HCEC 1CT (cell line): ENCODE measurements around the gene C15orf40.
"Not testable (repeated sequence)": the region's sequence is repeated elsewhere in the genome, so short reads cannot be mapped to it uniquely, and the experiment has no call there.

Source experiments
- DNase-seq: peaks from one replicate; pipeline ENCODE4 v3.0.0-alpha.2; 2017

The C15orf40 gene

DNA sequence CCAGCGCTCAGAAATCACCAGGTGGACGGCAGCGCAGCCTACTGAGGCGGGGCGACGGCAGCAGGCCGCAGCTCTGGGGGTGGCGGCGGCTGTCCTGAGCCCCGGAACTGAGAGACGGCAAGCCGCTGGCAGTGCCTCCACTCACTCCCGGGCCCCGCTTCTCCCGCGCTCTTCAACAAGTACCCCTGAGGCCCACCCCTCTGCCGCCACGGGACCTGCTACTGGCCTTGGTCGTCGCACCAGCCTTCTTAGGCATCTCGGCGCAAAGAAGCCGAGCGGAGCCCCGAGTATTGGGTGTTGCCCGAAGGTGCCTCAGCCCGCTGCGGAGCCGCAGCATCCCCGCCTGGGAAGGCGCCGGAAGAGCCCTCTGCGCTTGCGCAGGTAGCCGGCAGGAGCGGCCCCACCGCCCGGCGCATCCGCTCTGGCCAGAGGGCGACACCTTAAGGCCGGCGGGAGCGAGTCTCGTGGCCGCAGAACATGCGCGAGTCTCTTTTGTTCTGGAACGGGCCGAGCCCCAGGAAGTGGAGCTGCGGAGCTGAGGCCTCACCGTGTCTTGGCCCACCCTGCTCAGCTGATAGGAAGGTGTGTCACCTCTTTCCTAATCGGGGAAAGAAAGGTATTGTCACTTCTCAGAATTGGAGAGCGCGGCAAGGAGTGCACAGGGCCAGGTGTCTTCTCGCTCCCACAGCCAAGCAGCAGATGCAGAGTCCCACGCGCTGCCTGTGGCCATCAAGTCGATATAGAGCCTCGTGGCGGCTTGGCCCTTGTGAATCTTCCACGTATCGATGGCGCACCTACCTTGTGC, at the start of gene C15orf40:
TSS of gene C15orf40 (minus strand) at position 369 of the 805 bp plus-strand sequence. CDS start at position 337, 32 bp downstream.
- peak; percentile 92 for DNase-seq

DNA sequence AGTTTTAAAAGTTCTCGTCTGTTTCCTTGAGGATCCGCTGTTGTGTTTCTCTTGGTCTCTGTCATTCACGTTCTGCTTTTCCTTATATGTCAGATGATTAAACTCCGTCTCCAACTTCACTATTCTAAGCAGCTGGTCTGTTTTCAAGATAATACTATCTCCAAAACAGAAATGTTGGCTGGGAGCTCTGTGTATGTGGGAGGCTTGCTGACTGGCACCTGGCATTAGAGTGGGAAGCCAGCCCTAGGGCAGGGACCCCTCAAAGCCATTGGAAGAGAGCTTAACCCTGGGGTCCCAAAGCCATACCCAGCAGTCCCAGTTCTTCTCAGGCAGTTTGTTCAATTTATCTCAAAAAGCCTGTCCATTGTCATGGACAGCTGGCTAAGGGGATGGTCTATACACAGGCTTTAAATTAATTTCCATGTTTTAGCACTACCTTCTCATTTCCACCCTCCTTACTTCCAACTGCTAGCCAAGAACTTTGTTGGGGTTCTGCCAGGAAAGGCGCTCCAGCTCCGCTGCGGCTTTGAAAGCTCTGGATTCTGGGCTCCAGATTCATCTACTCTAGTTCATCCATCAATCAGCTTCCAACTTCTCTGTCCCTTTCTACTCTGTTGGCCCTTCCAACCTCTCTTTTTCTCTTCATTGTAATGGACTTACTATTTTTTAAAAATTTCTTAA, 46.4 kb upstream of the C15orf40 start:
- no peak for DNase-seq

DNA sequence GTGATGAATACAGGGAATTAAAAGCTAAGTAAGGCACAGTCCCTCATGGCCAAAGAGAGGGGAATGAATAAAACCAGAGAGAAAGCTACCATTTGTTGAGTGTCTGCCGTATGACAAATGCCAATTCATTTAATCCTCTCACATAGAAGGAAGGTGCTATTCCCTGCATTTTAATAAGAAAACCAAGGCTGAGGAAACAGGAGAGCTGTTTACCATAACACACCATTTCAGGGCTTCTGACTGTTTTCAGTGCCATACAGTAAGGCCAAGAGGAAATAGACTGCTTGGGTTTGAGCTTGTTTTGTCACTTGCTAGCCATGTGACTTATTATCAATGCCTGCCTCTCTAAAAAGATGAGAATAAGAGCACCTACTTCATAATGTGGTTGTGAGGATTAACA, 45.6 kb upstream of the C15orf40 start:
- DNase-seq = no peak

DNA sequence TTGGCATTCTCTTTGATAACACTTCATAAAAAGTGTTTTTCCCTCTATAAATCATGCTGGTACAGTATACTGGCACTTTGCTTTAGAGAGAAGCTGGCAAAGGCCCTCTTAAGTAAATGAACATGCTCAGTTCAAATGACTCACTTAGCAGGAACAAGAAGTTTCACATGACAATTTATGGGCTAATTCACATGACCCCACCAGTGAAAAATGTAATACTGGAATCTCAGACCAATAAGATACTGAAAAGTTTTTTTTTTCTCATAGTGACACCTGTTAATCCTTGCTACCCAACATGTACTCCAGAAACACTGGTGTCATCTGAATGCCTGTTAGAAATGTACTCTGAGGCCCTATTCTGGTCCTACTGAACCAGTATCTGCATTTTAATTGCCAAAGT, 41.7 kb upstream of the C15orf40 start:
- peak; percentile 83 for DNase-seq

DNA sequence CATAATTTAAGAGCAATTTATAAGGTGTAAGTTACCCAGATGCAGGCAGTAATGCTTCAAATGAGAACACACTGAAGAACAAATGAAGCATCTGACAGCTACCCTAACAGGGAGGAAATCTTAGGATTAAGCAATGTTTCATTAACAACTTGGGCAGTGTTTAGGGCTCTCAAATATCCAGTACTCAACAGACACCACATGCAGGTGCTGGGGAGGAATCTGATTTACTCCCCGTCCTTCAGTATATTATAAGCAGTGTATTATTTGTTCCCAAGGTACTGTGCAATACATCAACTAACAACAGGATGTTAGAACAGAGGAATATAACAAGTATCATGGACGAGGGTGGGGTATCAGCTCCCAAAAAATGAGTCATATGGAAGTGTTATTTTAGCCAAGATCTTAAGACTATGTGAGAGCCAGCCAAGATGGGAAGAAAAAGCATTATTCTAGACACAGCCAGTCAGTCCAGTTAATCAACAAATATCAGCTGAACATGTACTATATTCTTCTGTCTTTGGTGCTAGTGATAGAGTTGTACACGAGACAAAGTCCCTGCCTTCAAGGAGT, 35.2 kb upstream of the C15orf40 start:
- DNase-seq = peak; percentile 78

DNA sequence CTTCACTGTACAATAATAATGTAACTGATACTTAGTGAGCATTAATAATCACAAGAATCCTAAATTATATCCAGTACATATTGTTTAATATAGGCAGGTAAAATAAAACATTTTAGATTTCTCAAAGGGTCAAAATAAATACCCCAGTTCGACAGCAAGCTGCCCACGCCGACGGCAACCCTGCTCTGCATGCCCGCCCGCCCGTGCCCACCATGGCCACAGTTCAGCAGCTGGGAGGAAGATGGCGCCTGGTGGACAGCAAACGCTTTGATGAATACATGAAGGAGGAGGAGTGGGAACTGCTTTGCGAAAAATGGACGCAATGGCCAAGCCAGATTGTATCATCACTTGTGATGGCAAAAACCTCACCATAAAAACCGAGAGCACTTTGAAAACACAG, 32.7 kb upstream of the C15orf40 start:
- DNase-seq = no peak

DNA sequence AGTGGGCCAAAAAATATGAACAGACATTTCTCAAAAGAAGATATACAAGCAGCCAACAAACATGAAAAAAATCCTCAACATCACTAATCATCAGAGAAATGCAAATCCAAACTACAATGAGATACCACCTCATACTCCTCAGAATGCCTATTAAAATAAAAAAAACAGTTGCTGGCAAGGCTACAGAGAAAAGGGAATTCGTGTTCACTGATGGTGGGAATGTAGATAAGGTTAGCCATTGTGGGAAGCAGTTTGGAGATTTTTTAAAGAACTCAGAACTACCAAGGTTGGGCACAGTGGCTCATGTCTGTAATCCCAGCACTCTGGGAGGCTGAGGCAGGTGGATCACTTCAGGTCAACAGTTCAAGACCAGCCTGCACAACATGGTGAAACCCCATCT, 27.8 kb upstream of the C15orf40 start:
- no peak for DNase-seq

DNA sequence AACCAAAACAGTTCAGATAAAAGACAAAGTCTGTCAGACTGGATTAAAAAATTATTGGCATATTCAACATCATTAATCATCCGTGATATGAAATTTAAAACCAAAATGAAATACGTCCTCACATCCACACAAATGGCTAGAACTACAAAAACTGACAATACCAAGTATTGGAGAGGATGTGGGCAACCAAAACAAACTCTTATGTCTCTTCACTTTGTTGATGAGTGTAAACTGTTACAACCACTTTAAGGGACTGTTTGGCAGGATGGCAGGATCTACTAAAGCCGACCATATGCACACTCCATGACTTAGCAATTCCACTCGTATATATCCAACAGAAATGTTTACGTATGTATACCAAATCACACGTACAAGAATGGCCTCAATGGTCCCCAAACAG, 24.8 kb upstream of the C15orf40 start:
- no peak for DNase-seq

DNA sequence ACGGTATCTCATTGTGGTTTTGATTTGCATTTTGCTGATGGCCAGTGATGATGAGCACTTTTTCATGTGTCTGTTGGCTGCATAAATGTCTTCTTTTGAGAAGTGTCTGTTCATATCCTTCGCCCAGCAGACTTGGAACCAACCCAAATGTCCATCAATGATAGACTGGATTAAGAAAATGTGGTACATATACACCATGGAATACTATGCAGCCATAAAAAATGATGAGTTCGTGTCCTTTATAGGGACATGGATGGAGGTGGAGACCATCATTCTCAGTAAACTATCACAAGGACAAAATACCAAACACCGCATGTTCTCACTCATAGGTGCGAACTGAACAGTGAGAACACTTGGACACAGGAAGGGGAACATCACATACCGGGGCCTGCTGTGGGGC, 19.8 kb upstream of the C15orf40 start:
- DNase-seq = not testable (repeated sequence)

DNA sequence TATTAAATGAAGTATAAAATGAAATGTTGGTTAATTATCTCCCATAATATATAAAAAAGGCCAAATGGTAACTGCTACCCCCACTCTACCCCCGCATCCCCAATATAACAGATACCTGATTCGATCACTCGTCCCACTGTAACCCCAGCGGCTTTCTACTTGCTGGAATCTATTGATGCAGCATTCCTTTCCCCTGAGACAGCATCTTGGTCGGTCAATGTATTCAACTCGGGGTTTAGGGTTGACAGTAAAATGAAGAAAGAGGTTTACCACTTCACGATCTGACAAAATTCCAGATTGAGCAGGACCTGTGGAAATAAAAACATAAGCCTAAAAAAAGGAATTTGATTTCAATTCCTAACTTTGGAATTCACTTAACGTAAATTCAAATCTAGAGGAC, 18.6 kb upstream of the C15orf40 start:
- DNase-seq = no peak

DNA sequence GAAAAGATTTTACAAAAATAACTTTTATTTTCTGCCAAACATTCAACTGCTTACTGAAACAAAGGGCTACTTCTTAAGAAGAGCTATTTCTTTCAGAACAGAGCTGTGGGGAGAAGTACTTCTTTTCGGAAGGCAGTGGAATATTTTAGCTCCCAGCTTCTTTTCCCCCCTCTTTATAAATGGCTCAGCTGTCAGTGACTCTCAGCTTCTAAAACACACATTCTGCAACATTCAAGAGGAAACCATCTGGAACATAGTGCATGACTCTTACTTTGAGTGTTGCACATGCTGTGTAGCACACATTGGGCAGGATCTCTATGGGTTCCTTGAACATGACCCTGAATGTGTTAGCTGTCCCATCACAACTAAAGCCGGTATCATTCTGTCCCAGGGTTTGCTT, 7.0 kb upstream of the C15orf40 start:
- DNase-seq = no peak

DNA sequence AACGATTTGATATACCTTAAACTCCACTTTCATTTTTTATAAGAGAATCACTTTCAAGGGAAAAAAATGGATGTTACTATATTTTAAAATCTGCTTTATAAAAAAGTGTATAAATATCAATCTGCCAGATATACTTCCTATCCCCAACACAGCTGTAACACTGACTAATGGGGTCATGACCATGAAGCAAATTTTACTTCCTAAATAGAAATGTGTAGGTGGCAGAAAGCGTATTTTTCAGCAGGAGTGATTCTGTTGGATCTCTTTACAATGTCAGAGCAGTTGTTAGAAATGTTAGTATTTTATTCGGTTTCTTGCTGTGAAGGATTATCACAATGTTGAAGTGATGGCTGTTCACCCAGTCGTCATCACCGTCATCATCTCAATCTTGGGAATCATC, 5.5 kb upstream of the C15orf40 start:
- DNase-seq = no peak

DNA sequence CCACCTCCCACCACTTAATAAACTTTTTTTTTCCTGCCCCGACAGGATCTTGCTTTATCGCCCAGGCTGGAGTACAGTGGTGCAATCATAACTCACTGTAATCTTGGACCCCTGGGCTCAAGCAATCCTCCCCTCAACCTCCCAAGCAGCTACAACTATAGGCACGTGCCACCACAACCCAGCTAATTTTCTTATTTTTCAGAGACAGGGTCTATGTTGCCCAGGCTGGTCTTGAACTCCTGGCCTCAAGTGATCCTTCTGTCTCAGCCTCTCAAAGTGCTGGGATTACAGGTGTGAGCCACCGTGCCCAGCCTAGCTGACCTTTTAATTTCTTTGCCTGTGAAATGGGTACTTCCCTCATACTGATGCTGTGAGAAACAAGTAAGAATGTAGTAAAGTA, 3.9 kb upstream of the C15orf40 start:
- no peak for DNase-seq

DNA sequence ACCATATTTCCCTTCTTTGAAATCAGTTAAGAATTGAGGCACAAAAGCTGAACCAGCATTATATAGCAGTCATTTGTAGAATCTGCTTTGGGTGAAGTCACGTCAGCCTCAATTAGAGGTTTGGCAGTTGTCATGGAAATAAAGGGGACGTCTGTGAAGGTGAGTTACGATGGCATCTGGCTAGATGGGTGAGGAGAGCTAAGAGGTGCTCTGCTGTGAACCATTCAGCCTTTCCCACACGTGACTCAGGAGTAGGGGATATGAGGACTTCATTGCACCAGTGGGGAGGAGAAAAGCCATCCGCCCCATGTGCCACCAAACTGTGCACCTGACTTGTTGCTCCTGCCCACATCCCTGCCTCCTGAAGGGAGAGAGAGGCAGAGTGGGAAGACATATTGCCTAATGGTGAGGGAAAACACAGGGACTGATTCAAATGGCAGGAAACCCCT, 2.8 kb upstream of the C15orf40 start:
- no peak for DNase-seq

DNA sequence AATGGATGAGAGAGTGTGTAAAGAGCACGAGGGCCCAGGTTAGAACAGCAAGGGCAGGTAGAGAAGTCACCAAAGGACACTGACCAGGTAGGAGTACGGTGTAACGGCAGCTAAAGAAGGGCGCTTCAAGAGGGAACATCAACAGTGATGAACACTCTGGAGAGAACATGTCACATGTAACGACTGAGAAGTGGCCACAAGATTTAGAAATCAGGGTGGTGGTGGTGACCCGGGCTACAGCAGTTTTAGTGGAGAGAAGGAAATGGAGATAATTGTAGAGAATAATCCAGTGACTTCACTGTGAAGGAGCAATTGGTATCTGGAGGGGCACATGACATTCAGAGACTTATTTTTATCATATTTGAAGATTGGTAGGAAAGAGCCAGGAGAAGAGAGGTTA, 1.2 kb upstream of the C15orf40 start:
- no peak for DNase-seq

DNA sequence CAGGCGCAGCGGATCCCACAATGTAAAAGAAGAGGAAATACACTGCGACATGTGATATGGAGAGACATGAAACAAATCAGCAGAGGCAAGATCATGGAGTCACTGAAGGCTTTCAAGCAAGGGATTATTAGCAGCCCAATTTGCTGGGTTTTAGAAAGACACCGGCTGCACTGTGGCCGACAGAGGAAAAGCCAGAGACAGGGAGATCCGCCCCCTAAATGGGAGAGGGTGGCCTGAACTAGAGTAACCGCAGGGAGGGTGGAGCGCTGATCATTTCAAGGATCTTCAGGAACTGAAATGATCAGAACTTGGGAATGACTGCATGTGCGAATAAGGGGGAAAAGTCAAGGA, 612 bp upstream of the C15orf40 start:
- peak; percentile 4 for DNase-seq

DNA sequence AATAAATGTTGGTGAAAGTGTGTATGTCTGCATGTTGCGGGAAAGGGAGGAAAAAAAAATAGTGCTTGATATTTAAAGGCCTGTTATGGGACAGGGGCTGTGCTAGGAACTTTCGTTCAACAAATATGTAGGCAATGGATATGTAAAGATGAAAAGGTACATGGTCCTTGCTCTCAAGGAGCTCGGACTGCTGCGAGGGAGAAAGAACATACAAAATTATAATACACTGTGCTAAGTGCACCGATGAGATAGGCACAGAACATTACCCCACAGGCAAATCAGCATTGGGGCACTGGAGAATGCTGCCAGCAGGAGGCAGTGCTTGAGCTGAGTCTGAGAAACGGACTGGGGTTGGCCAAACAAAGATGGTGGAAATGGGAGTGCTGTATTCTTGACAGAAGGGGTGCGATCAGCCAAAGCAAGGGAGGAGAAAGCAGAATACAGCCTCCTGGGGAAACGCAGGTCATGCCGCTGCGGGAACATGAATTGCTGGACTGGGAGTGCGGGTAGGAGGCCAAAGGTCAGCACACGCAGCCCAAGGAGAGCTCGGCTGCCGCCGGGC, 649 bp downstream of the C15orf40 start:
- peak; percentile 69 for DNase-seq

DNA sequence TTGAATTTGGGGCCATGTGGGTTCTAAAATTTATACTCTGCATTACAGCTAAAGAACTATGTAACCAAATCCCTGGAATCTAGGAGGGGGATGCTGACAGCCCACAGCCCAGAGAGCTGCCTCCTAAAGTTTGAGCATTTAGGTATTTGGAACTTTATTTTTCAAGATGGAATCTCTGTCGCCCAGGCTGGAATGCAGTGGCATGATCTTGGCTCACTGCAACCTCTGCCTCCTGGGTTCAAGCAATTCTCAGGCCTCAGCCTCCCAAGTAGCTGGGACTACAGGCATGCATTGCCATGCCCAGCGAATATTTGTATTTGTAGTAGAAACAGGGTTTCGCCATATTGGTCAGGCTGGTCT, 10.8 kb downstream of the C15orf40 start:
- DNase-seq = not testable (repeated sequence)

DNA sequence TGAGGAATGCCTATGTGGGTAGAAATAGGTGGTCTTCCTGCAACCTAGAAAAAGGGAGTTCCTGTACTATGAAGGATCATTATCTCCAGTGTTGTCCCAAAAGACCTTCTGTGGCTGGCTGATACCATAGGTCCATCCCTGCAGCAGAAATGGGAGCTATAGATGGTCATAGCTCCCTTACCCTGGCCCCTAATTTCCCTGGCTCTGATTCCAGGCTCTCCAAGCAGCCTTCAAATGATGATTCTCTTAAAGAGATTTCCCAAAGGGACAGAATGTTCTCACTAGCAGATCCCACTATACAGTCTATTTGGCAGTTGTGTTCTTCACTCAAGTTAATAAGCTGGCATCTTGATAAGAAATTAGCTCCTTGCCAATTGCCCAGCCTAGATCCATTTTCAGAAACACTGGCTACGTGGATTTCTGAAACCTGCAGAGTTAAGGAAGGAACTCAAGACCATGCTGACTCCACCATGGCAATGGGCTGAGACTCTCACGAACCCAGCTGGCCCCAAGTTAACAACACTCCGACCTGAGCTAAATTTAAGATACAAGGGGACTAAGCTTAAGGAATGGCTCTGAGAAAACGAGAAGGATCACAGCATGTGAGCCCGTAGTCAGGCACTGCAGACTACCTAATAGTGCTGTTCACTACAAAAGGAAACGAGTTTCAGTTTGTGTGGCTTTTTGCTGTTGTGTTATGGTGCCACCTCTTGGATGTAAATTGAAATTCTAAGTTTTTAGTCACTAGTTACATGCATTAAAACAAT, 11.4 kb downstream of the C15orf40 start:
- DNase-seq = peak; percentile 54

DNA sequence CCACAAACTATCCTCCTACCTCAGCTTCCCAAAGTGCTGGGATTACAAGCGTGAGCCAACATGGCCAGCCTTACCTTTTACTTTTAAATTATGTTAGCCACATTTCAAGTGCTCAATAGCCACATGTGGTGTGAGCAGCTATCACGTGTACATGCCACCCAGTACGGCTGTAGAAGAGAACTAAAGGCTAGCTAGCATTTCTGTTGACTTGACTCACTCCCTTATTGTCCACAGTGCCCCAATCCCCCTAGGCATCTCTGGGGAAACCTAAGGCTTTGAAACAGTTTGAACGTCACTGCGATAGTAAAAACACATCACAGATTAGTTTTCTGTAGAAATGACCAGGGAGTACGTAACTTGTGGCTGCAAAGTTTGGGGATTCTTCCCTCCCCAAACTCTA, 12.0 kb downstream of the C15orf40 start:
- DNase-seq = no peak

DNA sequence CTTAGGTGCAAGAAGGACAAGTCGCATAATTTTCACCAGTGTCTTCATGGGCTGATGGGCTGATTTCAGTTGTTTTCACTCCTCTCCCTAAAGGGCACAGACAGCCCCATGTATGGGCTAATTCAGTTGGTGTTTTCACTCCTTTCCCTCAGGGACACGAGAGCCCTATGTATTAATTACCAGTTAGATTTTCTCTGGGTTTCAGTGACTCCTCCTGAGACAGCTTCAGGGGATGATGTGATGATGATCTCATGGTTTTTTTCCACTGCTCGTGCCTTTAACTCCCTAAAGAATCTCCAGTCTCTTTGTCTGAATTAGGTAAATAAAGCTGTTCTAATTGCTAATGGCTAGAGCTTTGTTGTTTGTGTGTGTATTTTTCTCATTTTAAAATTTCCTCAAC, 15.5 kb downstream of the C15orf40 start:
- DNase-seq = no peak

DNA sequence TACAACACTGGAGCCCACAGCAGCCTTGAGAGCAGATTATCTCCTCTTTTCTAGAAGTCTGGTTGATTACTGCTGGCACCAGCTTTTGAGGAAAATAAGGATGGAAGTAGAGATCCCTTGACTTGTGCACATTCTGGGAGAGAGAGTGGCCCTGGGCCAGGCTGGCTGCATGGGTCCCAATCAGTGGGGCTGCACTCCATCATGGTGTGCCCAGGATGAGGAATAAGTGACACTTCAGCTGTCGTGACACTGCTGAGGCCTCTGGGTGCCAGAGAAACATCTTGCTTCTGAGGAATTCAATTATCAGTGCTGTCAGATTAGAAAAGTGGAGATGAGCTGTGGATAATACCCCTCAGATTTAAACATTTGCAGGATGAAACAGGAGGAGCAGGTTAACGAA, 16.4 kb downstream of the C15orf40 start:
- no peak for DNase-seq

DNA sequence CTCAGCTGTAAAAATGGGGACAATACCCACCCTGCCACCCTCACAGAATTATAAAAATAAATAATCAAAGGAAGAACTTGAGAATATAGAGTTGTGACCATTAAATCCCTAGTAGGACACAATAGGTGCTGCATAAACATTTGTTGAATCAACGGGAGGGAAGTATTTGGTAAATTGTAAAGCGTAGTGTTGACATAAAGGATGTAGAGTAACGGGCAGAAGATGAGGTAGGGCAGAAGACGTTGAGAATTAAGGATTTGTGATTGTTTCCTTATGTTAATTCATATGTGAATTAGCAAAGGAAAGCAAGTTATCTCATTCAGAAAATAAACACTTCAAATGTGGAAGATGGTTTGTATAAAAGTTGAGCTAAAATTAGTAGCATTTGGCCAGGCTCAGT, 18.3 kb downstream of the C15orf40 start:
- DNase-seq = no peak
